ENCODE measurements around the gene RAD51B.

DNA sequence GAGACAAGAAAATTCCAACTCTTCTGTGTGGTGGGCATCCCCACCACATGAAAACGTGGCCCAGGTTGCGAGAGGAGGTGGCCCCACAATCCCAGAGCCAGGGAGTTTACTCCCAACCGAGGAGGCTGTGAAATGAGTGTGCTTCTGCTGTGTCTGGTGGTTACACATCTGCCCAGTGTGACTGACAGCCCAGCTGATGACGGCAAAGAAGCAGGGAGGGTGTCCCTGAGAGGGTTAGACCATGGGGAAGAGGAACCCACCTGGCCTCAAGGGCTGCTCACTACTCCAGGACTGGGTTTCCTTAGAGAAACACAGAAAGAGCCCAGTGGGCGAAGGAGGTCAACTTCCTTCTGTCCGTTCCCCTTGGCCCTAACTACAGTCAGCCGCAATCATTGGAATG is 948.7 kb downstream of the RAD51B start:
- TF ChIP-seq, protein P1, sequence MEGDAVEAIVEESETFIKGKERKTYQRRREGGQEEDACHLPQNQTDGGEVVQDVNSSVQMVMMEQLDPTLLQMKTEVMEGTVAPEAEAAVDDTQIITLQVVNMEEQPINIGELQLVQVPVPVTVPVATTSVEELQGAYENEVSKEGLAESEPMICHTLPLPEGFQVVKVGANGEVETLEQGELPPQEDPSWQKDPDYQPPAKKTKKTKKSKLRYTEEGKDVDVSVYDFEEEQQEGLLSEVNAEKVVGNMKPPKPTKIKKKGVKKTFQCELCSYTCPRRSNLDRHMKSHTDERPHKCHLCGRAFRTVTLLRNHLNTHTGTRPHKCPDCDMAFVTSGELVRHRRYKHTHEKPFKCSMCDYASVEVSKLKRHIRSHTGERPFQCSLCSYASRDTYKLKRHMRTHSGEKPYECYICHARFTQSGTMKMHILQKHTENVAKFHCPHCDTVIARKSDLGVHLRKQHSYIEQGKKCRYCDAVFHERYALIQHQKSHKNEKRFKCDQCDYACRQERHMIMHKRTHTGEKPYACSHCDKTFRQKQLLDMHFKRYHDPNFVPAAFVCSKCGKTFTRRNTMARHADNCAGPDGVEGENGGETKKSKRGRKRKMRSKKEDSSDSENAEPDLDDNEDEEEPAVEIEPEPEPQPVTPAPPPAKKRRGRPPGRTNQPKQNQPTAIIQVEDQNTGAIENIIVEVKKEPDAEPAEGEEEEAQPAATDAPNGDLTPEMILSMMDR (conservative IDR thresholded peaks at IDR 0.05 in 1 of 2, IDR thresholded peaks at IDR 0.05 in 1 of 2; ENCODE audit: low read depth in 1 of 2, low read length in 2 of 2), result no peak
- TF ChIP-seq EZH2 (IDR thresholded peaks at IDR 0.05; ENCODE audit: low read length, missing control alignments), result no peak
